ENCODE measurements around the gene MGME1.
A peak's percentile ranks its signal among the peaks of the same experiment; 100 is the strongest.
"Not testable (repeated sequence)": the region's sequence is repeated elsewhere in the genome, so short reads cannot be mapped to it uniquely, and the experiment has no call there.

MGME1 gene

GRCh38 chr20:17955302-17955701 lies 13.5 kb upstream of the MGME1 start:
- no peak for TF ChIP-seq CTCF (IDR thresholded peaks at IDR 0.05)
- no peak for DNase-seq (ENCODE audit: low spot score)
- no peak overlapping the region for H3K27ac ChIP-seq
- no peak overlapping the region for H3K4me3 ChIP-seq

- TF ChIP-seq CTCF (IDR thresholded peaks at IDR 0.05), result no peak
- no peak overlapping the region for H3K27ac ChIP-seq
- no peak for DNase-seq (ENCODE audit: low spot score)
- H3K4me3 ChIP-seq, result no peak overlapping the region
Observed at GRCh38 chr20:17956099-17956685, 12.6 kb upstream of the MGME1 start.

GRCh38 chr20:17957505-17958363 lies 11.1 kb upstream of the MGME1 start:
- DNase-seq (ENCODE audit: low spot score), result no peak
- H3K27ac ChIP-seq, result peak overlapping the region; percentile 9 to 10
- no peak for TF ChIP-seq CTCF (IDR thresholded peaks at IDR 0.05)
- H3K4me3 ChIP-seq, result no peak overlapping the region

- peak overlapping the region; percentile 33 to 65 for H3K27ac ChIP-seq
- no peak for DNase-seq (ENCODE audit: low spot score)
- no peak overlapping the region for H3K4me3 ChIP-seq
- no peak for TF ChIP-seq CTCF (IDR thresholded peaks at IDR 0.05)
Observed at GRCh38 chr20:17958373-17959256, 10.2 kb upstream of the MGME1 start.

GRCh38 chr20:17959257-17959627 lies 9.6 kb upstream of the MGME1 start:
- Histone ChIP-seq H3K4me3 (no peak overlapping the region), H3K27ac (peak overlapping the region; percentile 33 to 65)
- DNase-seq (ENCODE audit: low spot score), result no peak
- no peak for TF ChIP-seq CTCF (IDR thresholded peaks at IDR 0.05)

GRCh38 chr20:17960400-17960885 lies 8.4 kb upstream of the MGME1 start:
- peak overlapping the region; percentile 29 to 44 for H3K27ac ChIP-seq
- peak overlapping the region; percentile 35 for H3K4me3 ChIP-seq
- not testable (repeated sequence) for DNase-seq (ENCODE audit: low spot score)
